Activated CD4-positive, alpha-beta T cell treated with anti-CD3 and anti-CD28 coated beads, Interleukin-2, amount 50 U/mL, for 24 hours (primary cell): ENCODE data around the gene SPATA13.
"Not testable (repeated sequence)": the region's sequence is repeated elsewhere in the genome, so short reads cannot be mapped to it uniquely, and the experiment has no call there.

Experiments used
- DNase-seq, 2 donors: peaks; one replicate each; pipeline ENCODE4 v3.0.0-alpha.2; 2020; ENCODE audit warnings: low read depth in 1 of 2, low spot score in 1 of 2

The SPATA13 gene

GRCh38 chr13:24194447-24194846, 33.9 kb downstream of the SPATA13 start:
- no peak for DNase-seq

GRCh38 chr13:24195626-24196025, 35.1 kb downstream of the SPATA13 start:
- no peak for DNase-seq

DNA sequence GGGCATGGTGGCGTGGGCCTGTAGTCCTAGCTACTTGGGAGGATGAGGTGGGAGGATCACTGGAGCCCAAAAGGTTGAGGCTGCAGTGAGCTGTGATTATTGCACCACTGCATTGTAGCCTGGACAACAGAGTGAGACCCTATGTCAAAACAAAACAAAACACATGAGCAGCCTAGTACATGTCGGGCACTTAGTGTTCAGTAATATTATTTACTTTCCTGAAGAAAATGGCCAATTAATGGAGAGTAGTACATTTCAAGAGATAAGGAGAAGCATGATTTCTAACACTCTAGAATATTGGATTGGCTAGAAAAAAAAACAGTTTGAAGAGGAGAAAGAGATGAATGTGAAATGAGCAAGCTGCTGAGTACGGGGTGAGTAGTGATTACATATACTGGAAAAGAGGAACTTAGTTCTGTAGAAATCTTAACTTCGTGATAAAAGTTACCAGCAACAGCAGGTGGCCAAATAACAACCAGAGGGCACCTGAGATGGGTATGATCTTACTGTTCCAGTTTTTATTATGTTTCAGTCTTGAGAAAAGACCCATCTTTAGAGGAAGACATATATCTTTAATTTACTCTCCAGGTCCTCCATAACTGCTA, 36.2 kb downstream of the SPATA13 start:
- no peak for DNase-seq

- DNase-seq, result no peak
Observed at GRCh38 chr13:24199016-24199415, 38.5 kb downstream of the SPATA13 start.

DNA sequence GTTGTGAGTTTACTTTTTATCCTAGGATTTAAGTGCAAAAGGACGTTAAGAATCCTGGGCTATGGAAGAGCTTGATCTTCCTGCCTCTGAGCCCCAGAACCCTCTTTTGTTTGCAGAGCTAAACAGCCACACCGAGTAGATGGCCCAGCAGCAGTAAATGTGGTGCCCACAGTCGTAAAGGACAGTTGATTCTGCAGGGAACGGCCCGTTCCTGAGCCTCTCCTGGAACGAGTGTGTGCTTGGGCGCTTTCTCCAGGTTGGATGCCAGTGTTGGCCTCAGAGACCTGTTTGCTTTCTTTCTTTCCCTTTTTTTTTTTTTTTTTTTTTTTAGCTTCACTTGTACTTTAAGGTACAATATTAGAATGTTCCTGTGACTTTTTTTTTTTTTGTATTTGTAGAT, 41.7 kb downstream of the SPATA13 start:
- no peak for DNase-seq

- DNase-seq, result no peak
Observed at GRCh38 chr13:24203273-24203672, 42.8 kb downstream of the SPATA13 start.

GRCh38 chr13:24203811-24204210, 43.3 kb downstream of the SPATA13 start:
- DNase-seq, result no peak

DNA sequence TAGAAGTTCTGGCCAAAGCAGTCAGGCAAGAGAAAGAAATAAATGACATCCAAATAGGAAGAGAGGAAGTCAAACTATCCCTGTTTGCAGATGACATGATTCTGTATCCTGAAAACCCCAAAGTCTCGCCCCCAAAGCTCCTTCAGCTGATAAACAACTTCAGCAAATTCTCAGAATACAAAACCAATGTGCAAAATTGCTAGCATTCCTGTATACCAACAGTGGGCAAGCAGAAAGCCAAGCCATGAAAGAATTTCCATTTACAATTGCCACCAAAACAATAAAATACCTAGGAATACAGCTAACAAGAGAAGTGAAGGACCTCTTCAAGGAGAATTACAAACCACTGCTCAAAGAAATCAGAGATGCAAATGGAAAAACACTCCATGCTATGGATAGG, 44.6 kb downstream of the SPATA13 start:
- not testable (repeated sequence) for DNase-seq

GRCh38 chr13:24207841-24208667, 47.5 kb downstream of the SPATA13 start:
- no peak for DNase-seq

DNA sequence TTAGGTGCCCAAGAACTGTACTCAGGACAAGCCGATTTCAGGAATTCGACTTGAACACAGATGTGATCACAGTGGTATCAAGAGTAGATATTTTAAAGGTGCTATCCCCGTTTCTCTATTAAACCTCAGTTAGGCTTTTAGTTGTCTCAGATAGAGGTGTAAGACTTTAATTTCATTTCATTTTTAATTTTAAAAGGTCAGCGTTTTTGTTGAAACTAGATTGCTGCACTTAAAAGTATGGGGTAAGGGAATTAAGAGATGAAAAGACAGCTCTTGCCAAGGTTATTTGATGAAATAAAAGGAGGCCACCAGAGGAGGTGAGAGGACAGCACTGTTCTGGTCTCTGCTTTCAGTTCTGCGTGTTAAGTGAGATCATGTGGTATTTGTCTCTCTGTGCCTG, 48.6 kb downstream of the SPATA13 start:
- no peak for DNase-seq

DNA sequence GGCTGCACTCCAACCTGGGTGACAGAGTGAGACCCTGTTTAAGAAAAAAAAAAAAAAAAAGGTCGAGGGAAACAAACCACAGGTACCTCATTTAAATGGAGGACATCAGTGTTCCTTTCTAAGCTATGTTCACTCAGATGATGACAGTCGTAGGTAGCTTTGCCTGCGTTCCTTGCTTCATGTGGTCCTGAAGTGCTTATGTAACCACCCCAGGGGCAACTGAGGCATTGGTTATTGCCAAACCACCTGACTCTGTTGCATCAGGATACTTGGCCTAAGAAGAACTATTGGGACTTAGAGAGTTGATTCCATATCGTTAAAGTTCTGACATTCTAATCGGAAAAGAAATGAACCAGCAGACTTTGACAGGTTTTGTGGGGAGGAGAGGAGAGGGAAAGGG, 51.7 kb downstream of the SPATA13 start:
- no peak for DNase-seq

DNA sequence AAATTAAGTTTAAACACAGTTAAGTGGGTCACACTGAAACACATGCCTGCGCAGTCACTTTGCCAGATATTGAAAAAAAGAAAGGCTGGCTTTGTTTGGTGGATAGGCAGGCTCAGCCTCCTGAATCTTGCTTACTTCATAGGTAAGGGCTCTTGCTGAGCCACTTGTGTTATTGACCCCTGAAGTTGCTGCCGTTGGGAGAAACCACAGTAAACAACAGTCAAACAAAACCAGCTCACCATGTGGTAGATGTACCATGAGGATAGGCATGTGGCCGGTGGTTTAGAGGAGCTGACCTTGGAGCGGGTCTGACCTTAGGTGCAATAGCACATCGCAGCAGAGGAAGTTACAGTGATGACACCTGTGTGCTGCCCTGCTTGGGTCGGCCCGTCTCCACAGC, 52.2 kb downstream of the SPATA13 start:
- no peak for DNase-seq

GRCh38 chr13:24213932-24214331, 53.4 kb downstream of the SPATA13 start:
- DNase-seq, result no peak

DNA sequence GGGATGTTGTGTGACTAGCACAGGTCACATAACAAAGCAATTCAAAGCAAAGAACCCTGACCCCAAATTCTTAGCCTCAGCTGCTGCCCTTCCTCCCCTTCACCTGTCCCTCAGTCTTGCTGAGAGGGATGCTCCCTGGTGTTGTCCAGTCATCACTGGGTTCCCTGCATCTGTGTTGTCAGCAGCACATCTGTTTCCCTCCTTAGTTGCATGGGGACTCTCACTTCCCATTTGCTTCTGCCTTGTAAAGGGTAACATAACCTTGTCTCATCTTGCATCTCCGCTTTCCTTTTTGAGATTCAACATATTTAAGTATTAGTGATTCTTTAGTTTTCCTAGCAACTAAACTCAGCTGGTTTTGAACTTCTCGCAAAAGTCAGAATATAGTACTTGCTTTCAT, 54.0 kb downstream of the SPATA13 start:
- DNase-seq, result no peak

GRCh38 chr13:24215126-24215525, 54.6 kb downstream of the SPATA13 start:
- DNase-seq, result no peak

- no peak for DNase-seq
Observed at GRCh38 chr13:24215732-24216131, 55.2 kb downstream of the SPATA13 start.

GRCh38 chr13:24216176-24216575, 55.7 kb downstream of the SPATA13 start:
- no peak for DNase-seq

GRCh38 chr13:24216779-24217178, 56.3 kb downstream of the SPATA13 start:
- DNase-seq, result not testable (repeated sequence)

DNA sequence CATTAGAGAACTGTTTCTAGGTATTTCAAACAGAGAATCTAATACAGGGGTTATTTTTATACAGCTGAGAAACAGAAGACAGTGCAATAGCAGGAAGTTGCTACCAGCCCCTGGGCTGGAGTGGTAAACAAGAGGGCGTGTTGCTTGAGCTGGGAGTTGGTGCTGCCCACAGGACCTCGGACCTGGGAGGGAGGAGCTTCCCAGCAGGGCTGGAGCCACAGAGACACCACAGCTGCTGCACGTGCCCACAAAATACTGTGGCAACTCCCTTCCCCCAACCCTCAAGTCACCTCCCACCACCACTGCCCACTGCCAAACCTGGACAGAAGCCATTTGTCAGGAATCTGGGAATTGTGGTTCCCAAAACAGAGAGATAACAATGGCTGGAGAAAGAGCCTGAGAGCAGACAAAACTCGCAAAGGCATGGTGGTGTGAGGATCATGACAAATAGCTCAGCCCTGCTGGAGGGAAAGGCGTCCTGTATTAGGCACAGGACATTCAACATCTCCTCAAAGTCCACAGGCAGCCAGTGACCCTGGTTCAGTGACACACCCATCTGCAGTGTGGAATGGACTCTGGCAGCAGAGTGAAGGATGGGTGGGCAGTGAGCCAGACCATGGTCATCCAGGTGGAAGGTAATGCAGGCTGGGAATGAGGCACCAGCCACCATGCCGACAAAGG, 57.2 kb downstream of the SPATA13 start:
- no peak for DNase-seq

- no peak for DNase-seq
Observed at GRCh38 chr13:24218338-24218737, 57.8 kb downstream of the SPATA13 start.

DNA sequence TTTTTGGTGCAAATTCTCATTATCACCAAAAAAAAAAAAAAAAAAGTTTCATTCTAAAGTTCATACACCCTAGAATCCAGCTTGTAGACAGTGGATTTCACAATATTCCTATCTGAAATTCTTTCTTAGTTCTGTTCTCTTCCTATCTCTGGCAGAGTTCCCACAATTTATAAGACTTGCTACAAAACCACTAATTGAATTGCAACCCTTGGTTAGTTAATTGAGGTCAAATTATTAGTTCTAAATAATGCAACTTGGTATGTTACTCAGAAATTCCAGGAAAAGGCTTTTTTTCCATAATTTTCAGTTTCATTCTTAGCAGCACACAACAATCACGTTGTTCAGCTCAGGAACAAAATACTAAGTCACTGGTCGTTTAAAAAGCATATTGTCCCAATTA, 58.5 kb downstream of the SPATA13 start:
- DNase-seq, result no peak

GRCh38 chr13:24220086-24220703, 59.7 kb downstream of the SPATA13 start:
- DNase-seq, result peak in 1 of 2 donors; percentile 62
